ENCODE results near the gene IFI27L1.
A peak's percentile ranks its signal among the peaks of the same experiment; 100 is the strongest.

Gene IFI27L1

GRCh38 chr14:94080621-94081385, at the start of gene IFI27L1, which contains the start of gene DDX24:
Gene IFI27L1 (plus strand): TSS chr14:94081310. CDS start chr14:94096938, 15,628 bp downstream.
Gene DDX24 (minus strand): TSS chr14:94081202. CDS start chr14:94079742, 1,460 bp downstream.
- peak; percentile 97 for DNase-seq

- no peak for DNase-seq
Observed at GRCh38 chr14:94031883-94032279, 49.2 kb upstream of the IFI27L1 start.

GRCh38 chr14:94034886-94035285, 46.2 kb upstream of the IFI27L1 start:
- DNase-seq: no peak

- peak; percentile 87 for DNase-seq
Observed at GRCh38 chr14:94036313-94037167, 44.6 kb upstream of the IFI27L1 start.

GRCh38 chr14:94037954-94038353, 43.2 kb upstream of the IFI27L1 start:
- DNase-seq: no peak

- DNase-seq: no peak
Observed at GRCh38 chr14:94038510-94038909, 42.6 kb upstream of the IFI27L1 start.

GRCh38 chr14:94038921-94039629, 42.0 kb upstream of the IFI27L1 start:
- no peak for DNase-seq

- DNase-seq: no peak
Observed at GRCh38 chr14:94040247-94040646, 40.9 kb upstream of the IFI27L1 start.

- no peak for DNase-seq
Observed at GRCh38 chr14:94040796-94041195, 40.3 kb upstream of the IFI27L1 start.

GRCh38 chr14:94041551-94042346, 39.4 kb upstream of the IFI27L1 start:
- no peak for DNase-seq

- DNase-seq: no peak
Observed at GRCh38 chr14:94042433-94043091, 38.5 kb upstream of the IFI27L1 start.

GRCh38 chr14:94043111-94043755, 37.9 kb upstream of the IFI27L1 start:
- DNase-seq: no peak

GRCh38 chr14:94043756-94044475, 37.2 kb upstream of the IFI27L1 start:
- no peak for DNase-seq

GRCh38 chr14:94044476-94045091, 36.5 kb upstream of the IFI27L1 start:
- DNase-seq: no peak

- no peak for DNase-seq
Observed at GRCh38 chr14:94045101-94045500, 36.0 kb upstream of the IFI27L1 start.

GRCh38 chr14:94045563-94046345, 35.4 kb upstream of the IFI27L1 start:
- no peak for DNase-seq

GRCh38 chr14:94046696-94047250, 34.3 kb upstream of the IFI27L1 start:
- no peak for DNase-seq

GRCh38 chr14:94047581-94047980, 33.5 kb upstream of the IFI27L1 start:
- no peak for DNase-seq
